Neutrophil (primary cell): Measurements from ENCODE around the gene GATC.

Experiments used
- H3K27ac ChIP-seq: fragments of 200-600 bp; sonication (generic); 2 replicates; pipeline ENCODE4 v1.5.1; 2016; ENCODE audit warnings: mild to moderate bottlenecking, moderate library complexity
- H3K27me3 ChIP-seq: fragments of 200-600 bp; sonication (generic); 2 replicates; pipeline ENCODE4 v1.6.0; 2016; ENCODE audit warnings: mild to moderate bottlenecking
- H3K36me3 ChIP-seq: fragments of 200-600 bp; sonication (generic); 2 replicates; pipeline ENCODE4 v1.5.1; 2017
- H3K4me1 ChIP-seq, 2 experiments: fragments of 200-600 bp in 1 of 2; sonication (generic) in 1 of 2; 1 replicate in 1 of 2; 2 replicates in 1 of 2; pipeline versions ENCODE4 v1.5.1 to v1.6.1; 2013 to 2016; ENCODE audit warnings: low read depth in 1 of 2, low read length in 1 of 2, mild to moderate bottlenecking in 1 of 2, moderate library complexity in 1 of 2; ENCODE audit not compliant: control insufficient read depth in 1 of 2, insufficient read depth in 1 of 2
- H3K4me3 ChIP-seq, 2 experiments: fragments of 200-600 bp in 1 of 2; sonication (generic) in 1 of 2; 1 replicate in 1 of 2; 2 replicates in 1 of 2; pipeline ENCODE4 v1.5.1; 2013 to 2016; ENCODE audit warnings: low read depth in 1 of 2, low read length in 1 of 2, mild to moderate bottlenecking in 1 of 2, moderate library complexity in 1 of 2
- H3K9me3 ChIP-seq: fragments of 200-600 bp; sonication (generic); 2 replicates; pipeline ENCODE4 v1.5.1; 2016
- TF ChIP-seq, protein P1 (sequence below): fragments of 200-600 bp; sonication (generic); IDR thresholded peaks from 2 replicates; pipeline ENCODE4 v1.5.1; 2016; ENCODE audit warnings: antibody characterized with exemption

Gene GATC

DNA sequence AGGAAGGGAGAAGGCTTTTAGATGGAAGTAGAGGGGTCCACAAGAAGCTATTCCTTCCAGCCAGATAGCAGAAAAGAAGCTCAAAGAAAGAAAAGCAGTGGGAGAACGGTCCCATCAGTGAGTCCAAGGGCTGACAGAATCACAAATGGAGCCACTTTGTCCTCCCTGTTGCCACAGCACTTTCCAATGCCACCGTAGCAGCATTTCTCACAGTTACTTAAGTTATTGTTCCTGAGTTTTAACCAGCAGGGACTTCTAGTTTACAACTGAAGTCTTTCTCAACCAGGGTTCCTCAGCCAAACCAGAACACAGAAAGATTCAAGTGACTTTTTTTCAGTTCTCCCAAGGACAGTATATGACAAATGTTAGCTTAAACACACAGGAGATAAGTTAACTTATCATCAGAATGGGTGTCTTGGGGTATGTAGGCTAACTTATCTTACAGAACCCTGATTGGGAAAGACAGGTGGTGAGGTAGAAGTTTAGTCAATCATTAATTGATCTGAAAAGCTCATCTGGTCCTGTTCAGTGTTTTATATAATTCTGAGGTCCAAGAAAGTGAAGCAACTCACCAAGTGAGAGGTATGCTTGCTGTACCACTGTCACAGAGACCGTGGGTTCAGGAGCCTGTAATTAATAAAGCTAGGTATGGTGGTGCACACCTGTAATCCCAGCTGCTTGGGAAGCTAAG lies 7.0 kb downstream of the GATC start:
- TF ChIP-seq, protein P1, sequence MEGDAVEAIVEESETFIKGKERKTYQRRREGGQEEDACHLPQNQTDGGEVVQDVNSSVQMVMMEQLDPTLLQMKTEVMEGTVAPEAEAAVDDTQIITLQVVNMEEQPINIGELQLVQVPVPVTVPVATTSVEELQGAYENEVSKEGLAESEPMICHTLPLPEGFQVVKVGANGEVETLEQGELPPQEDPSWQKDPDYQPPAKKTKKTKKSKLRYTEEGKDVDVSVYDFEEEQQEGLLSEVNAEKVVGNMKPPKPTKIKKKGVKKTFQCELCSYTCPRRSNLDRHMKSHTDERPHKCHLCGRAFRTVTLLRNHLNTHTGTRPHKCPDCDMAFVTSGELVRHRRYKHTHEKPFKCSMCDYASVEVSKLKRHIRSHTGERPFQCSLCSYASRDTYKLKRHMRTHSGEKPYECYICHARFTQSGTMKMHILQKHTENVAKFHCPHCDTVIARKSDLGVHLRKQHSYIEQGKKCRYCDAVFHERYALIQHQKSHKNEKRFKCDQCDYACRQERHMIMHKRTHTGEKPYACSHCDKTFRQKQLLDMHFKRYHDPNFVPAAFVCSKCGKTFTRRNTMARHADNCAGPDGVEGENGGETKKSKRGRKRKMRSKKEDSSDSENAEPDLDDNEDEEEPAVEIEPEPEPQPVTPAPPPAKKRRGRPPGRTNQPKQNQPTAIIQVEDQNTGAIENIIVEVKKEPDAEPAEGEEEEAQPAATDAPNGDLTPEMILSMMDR: no peak
- H3K4me3 ChIP-seq: no peak overlapping the region
- no peaks in the 10 kb centered on the region for H3K27me3 ChIP-seq
- H3K36me3 ChIP-seq: peaks cover 33% of the 10 kb centered on the region
- no peak overlapping the region for H3K27ac ChIP-seq
- no peaks in the 10 kb centered on the region for H3K9me3 ChIP-seq
- H3K4me1 ChIP-seq: no peaks in the 10 kb centered on the region

DNA sequence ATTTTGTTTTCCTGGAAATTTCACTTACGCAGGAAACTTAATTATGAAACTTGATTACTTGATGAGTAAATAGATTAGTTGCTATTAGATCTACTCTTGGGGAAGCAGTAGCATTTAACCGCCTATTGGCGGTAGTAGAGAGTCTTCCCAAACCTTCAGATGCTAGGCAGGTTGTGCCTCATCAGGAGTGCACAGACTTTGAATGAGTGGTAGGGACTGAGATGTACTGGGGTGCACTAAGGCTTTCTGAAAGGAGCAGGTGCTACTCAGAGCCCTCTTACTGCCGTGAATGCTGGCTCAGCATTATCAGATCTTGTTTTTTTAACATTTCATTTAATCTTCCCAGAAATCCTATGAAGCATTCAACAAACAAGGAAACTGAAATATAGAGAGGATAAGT lies 7.7 kb downstream of the GATC start:
- TF ChIP-seq, protein P1: peak; percentile 43
- no peaks in the 10 kb centered on the region for H3K27me3 ChIP-seq
- H3K9me3 ChIP-seq: no peaks in the 10 kb centered on the region
- H3K4me3 ChIP-seq: no peak overlapping the region
- H3K4me1 ChIP-seq: no peaks in the 10 kb centered on the region
- no peak overlapping the region for H3K27ac ChIP-seq
- peaks cover 41% of the 10 kb centered on the region for H3K36me3 ChIP-seq

DNA sequence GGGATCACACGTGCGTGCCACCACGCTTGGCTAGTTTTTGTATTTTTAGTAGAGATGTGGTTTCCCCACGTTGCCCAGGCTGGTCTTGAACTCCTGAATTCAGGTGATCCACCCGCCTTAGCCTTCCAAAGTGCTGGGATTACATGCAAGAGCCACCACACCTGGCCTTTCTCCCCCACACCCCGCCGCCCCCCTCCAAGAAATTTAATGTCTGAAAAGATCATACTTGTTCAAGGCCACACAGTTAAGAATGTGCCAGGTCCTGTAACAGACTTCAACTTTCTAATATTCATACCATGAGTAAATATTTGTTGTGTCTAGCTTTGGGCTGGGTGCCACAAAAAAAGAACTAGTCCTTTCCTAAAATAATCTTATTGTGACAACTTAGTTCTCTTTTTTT lies 9.1 kb downstream of the GATC start:
- H3K27me3 ChIP-seq: no peaks in the 10 kb centered on the region
- TF ChIP-seq, protein P1: no peak
- no peak overlapping the region for H3K4me3 ChIP-seq
- H3K36me3 ChIP-seq: peaks cover 54% of the 10 kb centered on the region
- H3K9me3 ChIP-seq: no peaks in the 10 kb centered on the region
- no peak overlapping the region for H3K27ac ChIP-seq
- no peaks in the 10 kb centered on the region for H3K4me1 ChIP-seq

DNA sequence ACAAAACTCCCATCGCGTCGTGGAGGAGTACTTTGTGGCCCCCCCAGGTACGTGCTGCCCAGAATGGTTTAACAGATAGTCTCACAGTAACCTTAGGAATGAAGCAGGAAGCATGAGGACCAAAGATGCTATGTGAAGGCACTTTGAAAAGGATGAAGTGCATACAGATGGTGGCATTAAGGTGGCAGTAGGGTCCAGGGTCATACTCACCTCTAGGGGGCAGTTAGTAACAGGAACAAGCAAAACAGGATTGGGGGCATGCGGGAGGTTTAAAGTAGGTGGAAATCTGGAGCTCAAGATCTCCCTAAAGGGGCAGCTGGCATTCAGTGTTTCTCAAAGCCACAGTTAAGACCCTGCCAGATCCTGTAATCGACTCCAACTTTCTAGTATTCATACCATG lies 10.9 kb downstream of the GATC start:
- TF ChIP-seq, protein P1: no peak
- H3K36me3 ChIP-seq: peaks cover 72% of the 10 kb centered on the region
- no peak overlapping the region for H3K4me3 ChIP-seq
- H3K27ac ChIP-seq: no peak overlapping the region
- no peaks in the 10 kb centered on the region for H3K9me3 ChIP-seq
- no peaks in the 10 kb centered on the region for H3K27me3 ChIP-seq
- H3K4me1 ChIP-seq: no peaks in the 10 kb centered on the region

DNA sequence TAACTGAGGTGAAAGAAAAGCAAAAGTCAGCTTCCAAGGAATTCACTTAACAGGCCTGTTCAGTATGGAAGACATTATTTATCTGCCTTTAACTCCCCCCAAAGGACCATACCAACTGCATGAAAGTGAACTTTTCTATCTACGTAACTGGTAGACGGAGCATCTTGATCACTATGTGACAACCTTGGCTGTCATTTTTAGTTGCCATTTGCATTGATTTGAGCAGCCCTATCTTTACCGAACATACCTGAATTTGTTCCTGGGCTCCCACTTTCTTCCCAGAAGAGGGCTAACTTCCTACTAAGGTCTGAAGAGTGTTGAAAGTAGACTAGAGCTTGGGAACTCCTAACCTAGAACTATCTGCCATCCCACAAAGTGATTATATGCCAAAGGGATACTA lies 13.9 kb downstream of the GATC start:
- peak overlapping the region; percentile 40 for H3K27ac ChIP-seq
- no peaks in the 10 kb centered on the region for H3K4me1 ChIP-seq
- no peaks in the 10 kb centered on the region for H3K9me3 ChIP-seq
- no peaks in the 10 kb centered on the region for H3K27me3 ChIP-seq
- no peak overlapping the region for H3K4me3 ChIP-seq
- TF ChIP-seq, protein P1: no peak
- peaks cover 99% of the 10 kb centered on the region for H3K36me3 ChIP-seq
